GM15510 (cell line): ENCODE measurements around the gene TCF23.
A peak's percentile ranks its signal among the peaks of the same experiment; 100 is the strongest.

Experiments used
- POLR2A ChIP-seq: IDR thresholded peaks from 3 replicates; pipeline ENCODE4 v1.6.1; 2011; ENCODE audit warnings: borderline replicate concordance; ENCODE audit not compliant: insufficient read length; ENCODE audit errors: extremely low read depth

TCF23 gene

DNA sequence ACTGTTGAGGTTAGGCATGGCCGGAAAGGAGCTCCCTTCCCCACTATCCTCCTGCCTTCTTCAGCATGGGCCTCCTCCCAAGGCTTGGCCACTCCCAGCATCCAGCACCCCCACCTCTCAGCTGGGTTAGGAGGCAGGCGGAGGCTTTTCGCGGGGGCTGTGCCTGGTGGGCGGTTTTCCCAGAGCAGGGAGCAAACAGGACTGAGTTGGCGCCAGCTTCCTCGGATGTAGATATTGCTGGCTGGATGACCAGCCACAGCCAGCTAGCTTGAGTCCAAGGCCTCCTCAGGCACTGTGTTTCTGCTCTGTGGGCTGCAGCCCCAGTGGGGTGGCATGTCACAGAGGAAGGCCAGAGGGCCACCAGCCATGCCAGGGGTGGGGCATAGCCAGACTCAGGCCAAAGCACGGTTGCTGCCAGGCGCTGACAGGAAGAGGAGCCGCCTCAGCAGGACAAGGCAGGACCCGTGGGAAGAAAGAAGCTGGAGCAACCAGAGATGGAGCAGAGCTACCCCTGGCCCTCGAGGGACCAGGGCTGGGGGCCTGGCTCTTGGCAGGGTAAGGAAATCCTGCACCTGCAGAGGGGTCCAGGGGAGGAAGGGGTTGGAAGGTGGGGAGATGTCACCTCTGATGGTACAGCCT lies at the start of gene TCF23:
Gene TCF23, plus strand, starts transcription at position 204 of the 639 bp plus-strand sequence. Its CDS starts 130 bp downstream, at position 334.
- TF ChIP-seq POLR2A, result no peak

DNA sequence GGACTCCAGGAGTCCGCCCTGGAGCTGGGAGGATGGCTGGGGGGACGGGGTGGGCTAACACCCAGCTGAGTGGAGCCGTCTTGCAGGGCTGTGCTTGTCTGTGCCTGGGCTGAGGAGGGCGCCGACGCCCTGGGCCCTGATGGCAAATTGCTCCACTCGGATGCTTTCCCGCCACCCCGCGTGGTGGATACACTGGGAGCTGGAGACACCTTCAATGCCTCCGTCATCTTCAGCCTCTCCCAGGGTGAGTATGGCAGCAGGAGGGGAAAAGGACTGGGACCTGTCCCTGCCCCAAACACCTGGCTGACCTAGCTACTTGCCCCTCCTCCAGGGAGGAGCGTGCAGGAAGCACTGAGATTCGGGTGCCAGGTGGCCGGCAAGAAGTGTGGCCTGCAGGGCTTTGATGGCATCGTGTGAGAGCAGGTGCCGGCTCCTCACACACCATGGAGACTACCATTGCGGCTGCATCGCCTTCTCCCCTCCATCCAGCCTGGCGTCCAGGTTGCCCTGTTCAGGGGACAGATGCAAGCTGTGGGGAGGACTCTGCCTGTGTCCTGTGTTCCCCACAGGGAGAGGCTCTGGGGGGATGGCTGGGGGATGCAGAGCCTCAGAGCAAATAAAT lies 49.4 kb upstream of the TCF23 start:
- TF ChIP-seq POLR2A, result no peak

DNA sequence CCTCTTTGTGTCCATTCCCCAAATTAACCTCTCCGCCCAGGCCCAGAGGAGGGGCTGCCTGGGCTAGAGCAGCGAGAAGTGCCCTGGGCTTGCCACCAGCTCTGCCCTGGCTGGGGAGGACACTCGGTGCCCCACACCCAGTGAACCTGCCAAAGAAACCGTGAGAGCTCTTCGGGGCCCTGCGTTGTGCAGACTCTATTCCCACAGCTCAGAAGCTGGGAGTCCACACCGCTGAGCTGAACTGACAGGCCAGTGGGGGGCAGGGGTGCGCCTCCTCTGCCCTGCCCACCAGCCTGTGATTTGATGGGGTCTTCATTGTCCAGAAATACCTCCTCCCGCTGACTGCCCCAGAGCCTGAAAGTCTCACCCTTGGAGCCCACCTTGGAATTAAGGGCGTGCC lies 48.8 kb upstream of the TCF23 start:
- TF ChIP-seq POLR2A, result no peak

DNA sequence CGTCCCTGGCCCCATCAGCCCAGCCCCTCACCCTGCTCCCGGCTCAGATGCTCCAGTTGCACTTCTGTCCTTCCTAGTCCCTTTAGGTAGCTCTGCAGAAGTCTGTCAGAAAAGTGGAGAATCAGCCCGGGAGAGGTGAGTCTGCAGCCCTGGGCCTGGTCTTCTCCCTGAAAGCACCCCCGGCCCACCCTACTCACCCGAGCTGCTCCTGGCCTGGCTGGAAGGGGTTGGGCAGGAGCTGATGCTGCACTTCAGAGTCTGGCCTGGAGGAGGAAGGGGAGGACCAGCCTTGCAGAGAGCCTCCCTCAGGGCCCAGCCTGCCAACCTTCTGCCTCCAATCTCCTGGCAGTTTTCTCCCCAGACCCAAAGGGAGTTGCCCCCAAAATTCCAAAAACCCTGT lies 46.5 kb upstream of the TCF23 start:
- no peak for TF ChIP-seq POLR2A

DNA sequence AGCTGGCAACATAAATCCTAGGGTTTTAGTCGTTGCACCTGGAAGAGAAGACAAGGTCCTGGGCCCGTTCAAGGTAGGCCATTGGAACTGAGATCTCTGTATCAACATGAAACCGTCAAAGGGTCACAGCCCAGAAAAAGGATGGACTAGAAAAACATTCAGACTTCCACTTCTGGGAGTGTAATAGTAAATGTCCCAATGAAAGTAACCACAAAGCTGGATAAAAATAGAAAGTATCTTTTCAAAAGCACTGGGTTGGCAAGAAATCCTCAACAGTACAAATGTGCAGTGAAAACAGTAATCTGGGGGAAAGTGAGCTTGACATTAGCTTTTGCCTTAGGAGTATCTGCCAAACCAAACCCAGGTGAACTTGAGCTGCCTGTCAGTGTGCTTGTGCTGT lies 42.8 kb upstream of the TCF23 start:
- TF ChIP-seq POLR2A, result no peak

DNA sequence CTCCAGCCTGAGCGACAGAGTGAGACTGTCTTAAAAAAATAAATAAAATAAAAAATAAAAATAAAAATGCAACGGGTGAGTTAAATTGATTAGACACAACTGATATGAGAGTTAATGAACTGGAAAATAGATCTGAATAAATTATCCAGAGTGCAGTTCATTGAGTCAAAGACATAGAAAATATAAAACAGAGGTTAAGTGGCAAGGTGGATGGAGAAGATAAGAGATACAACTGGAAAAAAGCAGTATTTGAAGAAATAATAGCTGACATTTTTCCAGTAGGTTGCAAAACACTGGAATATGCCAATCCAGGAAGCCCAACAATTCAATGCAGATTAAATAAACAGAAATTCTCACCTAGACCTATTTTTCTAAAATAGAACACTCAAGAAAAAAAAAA lies 40.6 kb upstream of the TCF23 start:
- TF ChIP-seq POLR2A, result no peak

DNA sequence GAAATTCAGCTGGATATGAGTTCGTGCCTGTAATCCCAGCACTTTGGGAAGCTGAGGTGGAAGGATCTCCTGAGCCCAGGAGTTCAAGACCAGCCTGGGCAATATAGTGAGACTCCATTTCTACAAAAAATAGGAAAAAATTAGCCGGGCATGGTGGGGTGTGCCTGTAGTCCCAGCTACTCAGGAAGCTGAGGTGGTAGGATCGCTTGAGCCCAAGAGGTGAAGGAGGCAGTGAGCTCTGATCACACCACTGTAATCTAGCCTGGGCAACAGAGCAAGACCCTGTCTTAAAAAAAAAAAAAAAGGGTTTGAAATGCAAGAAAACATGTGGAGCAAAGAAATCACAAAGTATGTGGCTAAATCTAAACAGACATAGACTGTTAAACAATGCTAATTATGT lies 39.7 kb upstream of the TCF23 start:
- TF ChIP-seq POLR2A, result no peak

DNA sequence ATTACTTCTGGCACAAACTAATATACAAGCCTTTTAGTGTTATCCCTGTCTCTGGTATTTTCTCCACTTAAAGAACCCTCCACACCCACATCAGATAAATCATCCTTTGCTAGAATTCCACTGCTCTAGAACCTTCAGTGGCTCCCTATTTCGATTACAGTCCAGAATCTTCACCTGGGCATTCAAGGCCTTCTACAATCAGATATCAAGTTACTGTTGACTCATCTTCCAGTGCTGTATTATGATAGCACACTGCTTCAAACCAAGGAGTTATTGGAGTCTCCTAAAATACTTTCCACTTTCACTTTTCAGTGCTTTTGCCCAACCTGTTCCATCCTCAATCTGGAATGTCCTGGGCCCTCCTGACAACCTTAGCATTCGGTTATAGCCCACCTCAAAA lies 33.3 kb upstream of the TCF23 start:
- no peak for TF ChIP-seq POLR2A

DNA sequence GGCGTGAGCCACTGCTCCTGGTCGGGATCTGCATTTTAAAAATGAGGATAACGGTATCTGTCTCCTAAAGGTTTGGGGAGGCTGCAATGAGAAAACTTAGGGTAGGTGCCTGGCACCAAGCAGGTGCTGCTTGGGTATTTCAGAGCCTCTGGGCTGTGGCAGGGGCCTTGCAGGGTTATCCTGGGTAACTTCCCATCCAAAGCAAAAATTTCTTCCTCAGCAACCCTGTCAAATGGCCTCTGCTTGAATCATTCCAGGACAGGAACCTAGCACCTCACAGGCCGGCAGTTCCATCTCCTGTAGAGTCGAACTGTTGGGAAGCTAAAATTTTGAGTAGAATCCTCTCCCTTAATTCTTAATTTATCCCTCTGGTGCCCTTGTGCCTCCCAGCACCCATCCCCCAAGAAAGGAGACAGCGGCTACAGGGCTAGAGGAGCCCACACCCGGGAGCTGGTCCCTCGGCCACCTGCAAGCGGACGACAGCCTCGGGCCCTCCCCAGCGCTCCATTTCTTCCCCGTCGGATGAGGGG lies 30.7 kb upstream of the TCF23 start:
- TF ChIP-seq POLR2A, result no peak

DNA sequence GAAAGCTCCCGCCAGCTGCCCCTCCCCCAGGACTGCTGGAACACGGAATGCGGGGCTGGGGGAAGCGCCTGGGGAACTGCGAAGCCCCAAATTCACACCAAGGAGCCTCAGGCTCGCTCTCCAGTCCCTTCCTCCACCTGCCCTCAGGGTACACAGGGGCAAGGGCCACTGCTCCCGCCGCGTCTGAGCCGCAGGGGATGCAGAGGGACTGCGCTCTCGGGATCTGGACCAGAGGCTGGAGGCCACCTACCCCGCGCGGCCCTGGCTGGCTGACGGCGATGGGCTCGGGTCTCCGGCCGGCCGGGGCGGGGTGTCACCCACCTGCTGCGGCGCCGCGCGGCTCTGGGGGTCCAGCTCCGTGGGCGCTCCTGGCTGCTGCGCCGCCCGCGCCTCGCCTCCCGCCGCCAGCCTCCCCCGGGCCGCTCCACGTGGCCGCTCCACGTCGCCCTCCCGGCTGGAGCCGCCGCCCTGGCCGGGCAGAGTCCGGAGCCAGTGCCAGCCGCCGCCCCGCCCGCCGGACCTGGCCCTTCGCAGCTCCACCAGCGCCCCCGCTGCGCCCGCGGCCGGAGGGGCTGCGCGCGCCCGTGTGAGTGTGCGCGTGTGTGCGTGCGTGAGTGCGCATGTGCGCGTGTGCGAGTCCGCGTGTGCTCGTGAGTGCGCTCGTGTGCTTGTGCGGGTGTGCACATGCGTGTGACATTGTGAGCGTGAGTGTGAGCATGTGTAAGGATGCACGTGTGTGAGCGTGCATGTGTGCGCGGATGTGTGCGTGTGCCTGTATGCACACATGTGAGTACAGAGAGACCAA lies 30.1 kb upstream of the TCF23 start, which contains the start of gene CGREF1:
Gene CGREF1, minus strand, starts transcription at position 604 of the 805 bp plus-strand sequence. CDS start 14,762 bp downstream, outside the sequence.
- no peak for TF ChIP-seq POLR2A

DNA sequence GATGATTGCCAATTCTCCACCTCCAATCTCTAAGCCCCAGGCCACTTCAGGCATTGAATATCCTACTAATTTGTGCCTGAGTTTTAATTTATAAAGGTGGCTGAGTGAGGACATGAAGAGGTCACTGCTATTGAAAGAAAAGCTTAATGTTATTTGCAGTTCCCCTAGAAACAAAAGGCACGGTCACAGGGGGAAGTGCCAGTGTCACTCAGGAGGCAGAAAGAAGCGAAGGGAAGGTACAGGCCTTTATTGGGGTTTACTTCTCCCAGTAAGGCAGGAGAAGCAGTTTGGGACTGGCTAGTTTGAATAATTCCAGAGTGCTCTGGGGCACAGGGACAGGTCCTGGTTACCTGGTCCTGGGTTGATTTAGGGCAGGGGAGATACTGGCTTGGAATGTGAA lies 26.9 kb upstream of the TCF23 start:
- TF ChIP-seq POLR2A, result no peak

DNA sequence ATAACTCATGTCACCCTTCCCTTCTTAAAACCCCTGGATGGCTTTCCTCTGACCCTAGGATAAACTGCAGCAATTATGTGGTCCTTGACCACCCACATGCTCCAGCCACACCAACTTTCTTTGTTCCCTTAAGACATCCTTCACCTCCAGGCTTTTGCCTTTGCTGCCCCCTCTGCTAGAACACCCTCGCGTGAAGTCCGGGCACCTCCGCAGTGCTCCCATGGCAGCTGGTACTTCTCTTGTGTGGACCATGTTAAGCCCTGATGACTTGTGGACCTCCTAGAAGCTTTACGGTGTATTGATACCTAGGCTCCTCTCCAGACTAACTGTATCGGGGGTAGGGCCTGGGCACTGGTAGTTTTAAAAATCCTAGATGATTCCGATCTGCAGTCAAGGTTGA lies 26.0 kb upstream of the TCF23 start:
- TF ChIP-seq POLR2A, result no peak

DNA sequence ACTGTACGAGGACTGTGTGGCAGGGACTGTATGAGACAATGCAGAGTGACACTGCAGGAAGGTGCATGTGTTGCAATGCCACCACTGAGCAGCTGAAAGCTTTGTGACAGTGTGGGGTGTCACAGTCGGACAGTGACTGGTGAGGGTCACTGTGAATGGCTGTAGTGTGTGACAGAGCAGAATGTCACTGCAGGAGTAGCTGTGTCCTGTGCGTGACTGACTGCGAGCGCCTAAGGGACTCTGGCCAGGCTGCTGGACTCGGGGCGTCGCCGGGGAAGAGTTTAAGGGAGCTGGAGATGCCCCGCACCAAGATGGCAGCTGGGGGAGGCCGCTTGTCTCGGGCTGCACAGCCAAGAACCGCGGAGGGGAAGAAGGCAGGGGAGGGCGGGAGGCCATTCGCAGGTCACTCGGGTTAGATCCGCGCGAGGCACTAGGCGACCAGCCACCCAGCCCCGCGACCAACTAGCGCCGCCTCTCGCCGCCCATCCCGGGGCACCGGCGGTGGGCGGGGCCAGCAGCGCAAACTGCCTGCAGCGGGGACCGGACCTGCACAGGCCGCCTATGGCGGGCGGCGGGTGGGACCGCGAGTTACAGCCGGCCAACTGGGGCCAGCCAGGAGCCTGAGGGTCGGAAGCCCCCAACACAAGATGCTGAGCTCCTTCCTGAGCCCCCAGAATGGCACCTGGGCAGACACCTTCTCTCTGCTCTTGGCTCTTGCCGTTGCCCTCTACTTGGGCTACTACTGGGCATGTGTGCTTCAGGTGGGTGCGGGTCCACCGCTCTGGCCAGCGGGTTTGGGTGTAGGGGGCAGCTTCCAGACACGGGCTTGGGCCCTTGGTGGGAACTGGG lies 25.3 kb upstream of the TCF23 start, which contains the start of gene ABHD1:
Gene ABHD1, plus strand, starts transcription at position 514 of the 849 bp plus-strand sequence. Its CDS starts 134 bp downstream, at position 648.
- peak; percentile 29 for TF ChIP-seq POLR2A

DNA sequence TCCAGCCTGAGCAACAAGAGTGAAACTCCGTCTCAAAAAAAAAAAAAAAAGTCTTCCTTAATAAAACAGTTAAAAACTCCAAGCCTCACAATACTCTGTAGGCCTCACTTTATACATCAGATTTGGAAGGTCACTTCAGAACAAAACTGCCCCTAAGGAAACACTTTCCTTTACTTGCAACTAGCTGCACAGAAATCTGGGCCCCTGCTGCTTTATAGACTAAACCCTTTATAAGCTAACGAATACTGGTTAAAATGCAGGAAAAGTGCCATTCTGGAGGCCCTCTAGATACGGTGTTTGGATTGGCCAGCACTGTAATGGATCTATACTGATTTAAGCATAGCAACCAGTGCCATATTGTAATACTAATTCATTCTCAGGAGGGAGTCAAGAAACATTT lies 23.7 kb upstream of the TCF23 start:
- TF ChIP-seq POLR2A, result no peak
